ENCODE measurements around the gene FBLN2.

- TF ChIP-seq CTCF (conservative IDR thresholded peaks at IDR 0.05; ENCODE audit: low read depth, low read length) (no peak), EZH2 (IDR thresholded peaks at IDR 0.05; ENCODE audit: low read length, unreplicated experiment) (no peak)
Measured at GRCh38 chr3:13620776-13621365, 71.9 kb downstream of the FBLN2 start.

Measured in PC-3 (cell line).